Raji (cell line): ENCODE results near the gene RXFP3.

Experiments used
- POLR2A ChIP-seq: IDR thresholded peaks from 2 replicates; pipeline ENCODE4 v1.6.1; 2011; ENCODE audit warnings: low read depth, low read length, control low read depth; ENCODE audit not compliant: insufficient read depth

The RXFP3 gene

DNA sequence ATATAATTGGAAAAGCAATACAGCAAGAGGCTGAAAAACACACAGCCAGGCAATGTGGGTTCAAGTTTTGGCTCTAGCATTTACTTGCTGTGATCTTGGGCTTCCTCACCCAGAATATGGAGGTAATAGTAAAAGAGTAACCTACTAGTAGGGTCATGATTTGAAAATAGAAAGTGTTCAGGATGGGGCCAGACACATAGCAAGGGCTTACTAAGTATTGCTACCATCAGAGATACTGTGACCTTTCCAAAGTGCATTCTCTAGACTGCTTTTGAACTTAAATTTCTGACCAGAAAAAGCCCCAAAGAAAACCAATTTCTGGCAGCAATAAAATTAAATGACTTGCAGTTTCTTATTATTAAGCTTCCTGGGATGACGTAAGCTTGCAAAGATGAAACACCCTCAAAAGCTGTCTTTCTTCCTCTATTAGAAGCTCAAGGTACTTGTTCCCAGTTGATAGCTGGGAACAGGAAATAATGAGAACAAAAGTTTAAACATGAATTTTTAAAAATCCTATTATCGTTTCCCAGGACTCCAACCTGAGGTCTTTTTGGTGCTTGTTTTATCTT is 28.0 kb downstream of the RXFP3 start:
- TF ChIP-seq POLR2A: no peak

DNA sequence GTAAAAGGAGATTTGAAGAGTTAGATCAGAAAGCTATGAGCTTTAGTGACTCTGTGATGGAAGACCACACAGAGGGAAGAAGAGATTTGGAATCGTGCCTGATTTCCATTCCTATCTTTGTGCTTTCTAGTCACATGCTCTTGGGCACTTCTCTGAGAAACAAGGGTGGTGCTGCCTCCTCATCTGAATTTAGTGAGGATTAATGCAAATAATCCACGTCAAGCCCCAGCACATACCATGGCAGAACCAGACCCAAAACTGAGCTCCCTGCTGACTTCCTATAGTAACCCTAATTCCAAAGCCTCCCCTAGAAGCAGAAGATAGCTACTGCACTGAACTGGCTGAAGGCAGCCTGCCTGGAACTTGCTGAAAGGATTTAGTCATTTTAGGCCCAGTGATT is 30.6 kb downstream of the RXFP3 start:
- no peak for TF ChIP-seq POLR2A

DNA sequence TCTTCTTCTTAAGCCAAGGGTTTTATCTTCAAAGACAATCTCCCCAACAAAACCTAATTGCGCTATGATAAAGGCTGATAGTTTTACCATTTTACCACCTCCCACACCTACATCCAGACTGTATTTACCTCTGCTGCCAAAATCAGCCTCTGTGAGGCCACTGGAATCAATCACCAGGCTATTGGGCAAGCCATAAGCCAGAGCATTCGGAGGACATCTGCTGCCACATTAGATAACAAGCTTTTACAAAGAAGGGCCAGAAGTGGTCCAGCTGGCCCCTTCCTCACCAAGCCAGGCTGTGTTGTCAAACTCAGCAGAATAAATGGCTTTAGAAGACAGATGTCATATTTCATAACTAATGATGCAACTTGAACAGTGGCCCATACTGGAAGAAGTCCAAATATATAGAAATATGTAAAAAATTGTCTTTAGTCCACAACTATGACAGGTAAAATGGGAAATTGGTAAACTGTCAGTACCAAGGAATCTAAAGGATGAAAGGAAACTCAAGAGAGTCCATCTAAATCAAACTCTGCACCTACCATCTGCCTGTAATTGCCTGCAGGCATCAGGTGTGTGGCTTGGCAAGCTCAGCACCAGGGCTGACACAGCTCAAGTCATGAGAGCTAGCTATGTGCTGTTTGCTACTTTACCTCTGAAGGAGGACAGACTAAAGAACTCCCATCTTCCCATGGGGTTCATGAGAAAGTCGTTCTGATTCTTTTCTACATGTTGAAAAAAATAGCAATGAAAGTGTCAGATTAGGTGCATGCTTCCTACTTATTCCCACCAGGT is 32.2 kb downstream of the RXFP3 start:
- no peak for TF ChIP-seq POLR2A

DNA sequence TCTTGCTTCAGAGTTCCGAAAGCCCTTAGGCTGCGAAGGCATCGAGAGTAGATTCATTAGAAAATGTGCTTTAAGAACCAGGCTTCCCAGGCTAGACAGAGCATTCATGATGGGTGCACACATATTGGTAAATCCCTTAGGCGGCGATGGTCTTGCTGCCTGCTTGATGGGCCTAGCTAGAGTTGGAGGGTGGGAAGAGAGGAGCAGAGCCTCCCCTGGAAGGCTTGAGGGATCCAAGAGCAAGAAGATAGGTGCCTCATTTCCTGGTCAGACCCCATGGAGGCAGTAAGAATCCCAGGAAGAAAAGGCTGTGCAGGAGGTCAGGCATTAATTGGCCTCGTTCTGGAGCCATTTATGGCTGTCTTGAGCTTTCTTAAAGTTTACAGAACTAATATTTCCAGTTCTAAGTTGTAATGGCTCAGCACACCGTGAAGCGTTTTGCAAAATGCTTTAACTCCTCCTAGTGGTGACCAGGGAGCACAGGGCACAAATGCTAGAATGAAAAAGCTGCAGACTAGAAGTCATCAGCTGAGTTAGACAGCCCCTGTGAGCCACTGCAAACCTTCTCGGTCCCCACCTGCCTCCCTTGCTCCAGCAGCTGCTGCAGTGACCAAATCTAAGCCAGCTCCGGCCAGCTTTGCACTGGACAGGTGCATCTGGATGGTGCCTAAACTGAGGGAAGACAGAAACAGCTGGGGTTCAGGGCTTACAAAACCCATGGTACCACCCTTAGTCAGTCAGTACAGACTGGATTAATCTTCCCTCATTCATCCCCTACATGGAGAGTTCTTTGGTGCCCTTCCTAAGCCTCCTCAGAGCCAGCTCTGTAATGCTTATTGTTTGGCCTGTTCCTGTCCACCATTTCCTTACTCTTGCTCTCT is 33.6 kb downstream of the RXFP3 start:
- no peak for TF ChIP-seq POLR2A

DNA sequence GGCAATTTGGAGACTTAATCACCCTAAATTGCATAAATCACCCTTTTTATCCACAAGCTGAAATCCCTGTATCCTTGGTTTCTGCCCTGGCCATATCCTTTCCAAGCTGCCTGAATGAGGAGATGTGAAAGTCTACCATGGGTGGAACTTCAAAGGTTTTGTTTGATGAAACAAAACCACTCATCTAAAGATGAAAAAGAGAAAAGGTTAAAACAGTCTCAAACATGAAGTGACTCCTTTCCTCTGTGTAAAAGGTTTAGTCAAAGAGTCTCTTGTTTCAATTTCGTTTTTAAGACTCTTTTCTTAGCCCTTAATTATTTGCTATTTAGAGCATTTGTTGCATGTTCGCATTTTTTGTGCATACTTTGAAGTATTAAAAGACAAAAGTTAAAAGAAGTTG is 37.1 kb downstream of the RXFP3 start:
- TF ChIP-seq POLR2A: no peak

DNA sequence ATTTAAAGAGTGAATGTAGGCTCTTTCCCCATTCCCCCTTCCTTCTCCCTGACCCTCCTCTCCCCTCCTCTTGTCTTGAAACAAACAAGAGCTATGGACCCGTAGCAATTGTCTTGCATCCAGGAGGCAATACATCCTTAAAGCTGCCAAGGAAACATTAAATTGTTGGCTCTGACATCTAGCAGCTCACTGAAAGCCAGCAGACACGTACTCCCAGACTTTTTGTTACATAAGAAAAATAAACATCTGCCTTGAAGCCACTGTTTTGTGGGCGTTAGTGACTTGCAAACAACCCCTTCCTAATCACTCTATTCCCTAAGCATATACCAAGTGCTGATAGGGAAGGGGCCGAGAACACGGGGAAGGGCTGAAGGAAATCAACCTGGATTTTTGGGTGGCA is 39.7 kb downstream of the RXFP3 start:
- no peak for TF ChIP-seq POLR2A

DNA sequence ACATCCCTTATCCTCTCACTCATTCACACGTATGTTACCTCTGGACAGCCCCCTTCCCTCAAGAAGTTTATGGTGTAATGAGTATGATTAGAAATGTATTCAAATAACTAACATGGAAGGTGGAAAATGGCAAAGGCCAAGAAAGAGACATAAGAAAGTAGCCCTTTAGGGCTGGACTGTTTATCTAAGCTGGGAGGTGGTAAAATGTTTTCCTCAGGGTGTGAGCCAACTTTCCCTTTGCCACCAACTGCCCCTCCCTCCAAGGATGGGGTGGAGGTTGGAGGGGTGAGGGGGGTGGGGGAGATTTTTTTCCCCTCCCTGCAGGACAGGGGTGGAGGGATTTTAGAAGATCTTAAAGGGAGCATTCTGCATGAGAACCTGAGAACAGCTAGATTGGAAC is 40.1 kb downstream of the RXFP3 start:
- no peak for TF ChIP-seq POLR2A

DNA sequence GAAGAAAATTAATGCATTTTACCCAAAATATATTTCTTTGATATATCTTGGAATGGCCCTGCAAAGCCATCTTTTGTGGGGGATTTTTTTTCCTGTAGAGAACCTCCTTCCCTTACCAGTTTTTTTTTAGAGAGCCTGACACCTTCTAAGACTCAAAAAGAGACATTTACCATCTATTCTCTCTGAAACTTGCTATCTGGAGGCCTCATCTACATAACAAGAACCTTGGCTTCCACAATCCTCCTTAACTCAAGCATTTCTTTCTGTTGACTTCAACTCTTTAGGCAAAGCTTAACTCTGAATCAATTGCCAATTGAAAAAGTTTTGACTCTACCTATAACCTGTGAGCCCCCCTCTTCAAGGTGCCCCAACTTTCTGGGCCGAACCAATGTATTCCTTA is 42.1 kb downstream of the RXFP3 start:
- no peak for TF ChIP-seq POLR2A

DNA sequence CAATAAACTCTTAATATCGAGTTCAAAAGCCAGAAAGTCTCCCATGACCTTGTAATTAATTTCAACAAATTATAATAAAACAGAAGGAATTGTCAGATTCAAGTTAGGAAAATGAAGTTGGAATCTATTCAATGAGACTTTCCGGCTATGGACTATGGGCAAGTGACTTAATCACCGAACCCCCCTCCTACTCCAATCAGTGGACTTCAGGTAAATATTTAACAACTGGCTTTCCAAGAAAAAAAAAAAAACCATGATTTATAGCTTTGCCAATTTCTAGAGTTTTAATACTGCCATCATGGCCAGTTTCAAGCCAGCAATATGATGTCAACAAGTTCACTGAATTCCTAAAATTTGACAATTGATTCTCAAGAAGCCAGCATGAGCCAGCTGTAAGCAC is 43.8 kb downstream of the RXFP3 start:
- TF ChIP-seq POLR2A: no peak

DNA sequence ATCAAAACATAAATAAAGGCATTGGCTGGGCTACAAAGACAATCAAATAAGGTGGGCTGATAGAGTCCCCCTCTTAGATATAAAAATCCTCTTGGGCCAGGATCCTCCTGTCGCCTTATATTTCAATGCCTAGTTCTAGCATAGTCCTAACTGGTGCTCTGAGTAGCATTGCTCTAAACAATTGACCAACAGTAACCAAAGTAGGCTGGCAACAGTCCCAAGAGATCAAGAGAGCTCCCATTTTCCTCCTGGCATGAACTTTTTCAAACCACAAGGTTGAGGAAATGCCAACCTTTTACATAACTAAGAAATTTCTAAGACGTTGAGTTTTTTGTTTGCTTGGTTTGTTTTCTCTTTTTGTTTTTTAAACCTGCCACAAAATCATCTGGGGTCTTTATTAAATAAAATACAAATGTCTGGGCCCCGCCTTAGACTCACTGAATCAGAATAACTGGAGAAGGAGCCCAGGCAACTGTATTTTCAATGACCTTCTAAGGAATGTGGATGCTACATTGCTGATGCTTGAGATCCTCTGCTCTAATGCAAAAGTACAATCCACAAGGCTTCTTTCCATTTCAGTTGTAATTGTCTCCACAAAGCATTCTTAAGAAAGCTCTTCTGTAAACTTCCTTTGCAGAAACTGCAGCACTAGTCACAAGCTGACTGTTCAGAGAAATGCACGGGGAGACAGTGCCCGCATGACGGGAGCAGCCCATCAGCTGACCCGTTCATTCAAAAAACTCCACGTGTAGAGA is 45.4 kb downstream of the RXFP3 start:
- no peak for TF ChIP-seq POLR2A

DNA sequence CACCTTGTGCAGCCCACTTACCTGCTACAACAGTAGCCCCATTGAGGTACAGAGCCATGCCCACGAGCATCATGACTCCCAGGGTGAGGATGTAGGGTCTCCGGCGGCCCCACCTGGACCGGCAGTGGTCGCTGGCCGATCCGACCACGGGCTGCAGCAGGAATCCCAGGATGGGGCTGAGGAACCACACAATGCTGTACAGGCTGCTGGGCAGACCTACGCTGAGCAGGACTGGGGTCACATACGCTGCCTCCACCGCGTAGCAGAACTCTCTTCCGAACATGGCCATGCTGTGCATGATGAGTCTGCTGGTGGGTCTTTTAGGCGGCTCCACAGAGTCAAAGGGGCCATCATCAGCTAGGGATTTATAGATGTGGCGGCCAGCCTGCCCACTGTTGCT is 48.0 kb downstream of the RXFP3 start:
- TF ChIP-seq POLR2A: no peak

DNA sequence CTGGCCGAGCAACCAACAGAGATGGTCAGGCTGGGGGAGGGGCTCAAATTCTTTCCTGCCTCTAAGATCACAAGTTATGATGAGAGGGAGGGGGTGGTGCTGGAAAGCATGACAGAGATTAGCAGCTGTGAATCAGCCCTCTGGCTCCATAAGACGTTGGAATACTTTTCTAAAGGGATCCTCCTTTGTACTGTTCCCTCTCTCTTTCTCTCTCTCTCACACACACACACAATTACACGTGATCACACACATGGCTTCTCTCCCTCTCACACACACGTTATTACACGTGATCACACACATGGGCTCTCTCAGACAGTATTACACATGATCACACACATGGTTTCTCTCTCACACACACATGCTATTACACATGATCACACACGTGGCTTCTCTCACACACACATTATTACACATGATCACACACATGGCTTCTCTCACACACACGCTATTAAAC is 48.5 kb downstream of the RXFP3 start, which contains the start of gene SLC45A2:
SLC45A2 (minus strand) TSS at position 23 of the 454 bp plus-strand sequence. CDS start 110 bp downstream, outside the sequence.
- no peak for TF ChIP-seq POLR2A

DNA sequence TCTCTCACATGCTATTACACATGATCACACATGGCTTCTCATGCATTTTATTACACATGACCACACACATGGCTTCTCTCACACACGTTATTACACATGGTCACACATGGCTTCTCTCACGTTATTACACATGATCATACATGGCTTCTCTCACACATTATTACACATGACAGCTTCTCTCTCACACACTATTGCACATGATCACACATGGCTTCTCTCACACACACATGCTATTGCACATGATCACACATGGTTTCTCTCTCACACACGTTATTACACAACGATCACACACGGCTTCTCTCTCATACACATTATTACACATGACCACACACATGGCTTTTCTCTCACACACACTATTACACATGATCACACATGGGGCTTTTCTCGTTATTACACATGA is 49.3 kb downstream of the RXFP3 start:
- TF ChIP-seq POLR2A: no peak
